SK-N-SH treated with all-trans-retinoic acid at 6 μM for 48 hours (cell line): Measurements from ENCODE around the gene SANBR.

Experiments used
- ATAC-seq: fragments of 200-7000 bp; cut with Tn5 transposase; 3 replicates; pipeline ENCODE4 v1.9.1; 2020; ENCODE audit warnings: mild to moderate bottlenecking, moderate library complexity
- ARNTL ChIP-seq: fragments of 450-650 bp; formaldehyde crosslinking; IDR thresholded peaks from 2 replicates; pipeline ENCODE4 v1.5.0; 2020; ENCODE audit warnings: low read depth, mild to moderate bottlenecking, moderate library complexity, borderline replicate concordance
- BACH2 ChIP-seq: fragments of 250-450 bp; sonication (Bioruptor Pico); IDR thresholded peaks from 2 replicates; pipeline ENCODE4 v1.9.0; 2021; ENCODE audit warnings: mild to moderate bottlenecking, borderline replicate concordance
- CREB5 ChIP-seq: fragments of 250-450 bp; sonication (Bioruptor Pico); IDR thresholded peaks from 2 replicates; pipeline ENCODE4 v1.5.1; 2020; ENCODE audit warnings: low read depth, mild to moderate bottlenecking, moderate library complexity
- CSDC2 ChIP-seq: fragments of 250-450 bp; sonication (Bioruptor Pico); IDR thresholded peaks from 2 replicates; pipeline ENCODE4 v1.5.0; 2020; ENCODE audit warnings: mild to moderate bottlenecking, moderate library complexity
- ESRRG ChIP-seq: fragments of 250-450 bp; sonication (Bioruptor Pico); IDR thresholded peaks from 2 replicates; pipeline ENCODE4 v1.6.1; 2021; ENCODE audit warnings: mild to moderate bottlenecking
- GLIS3 ChIP-seq: fragments of 250-450 bp; sonication (Bioruptor Pico); IDR thresholded peaks from 2 replicates; pipeline ENCODE4 v1.5.0; 2020; ENCODE audit warnings: mild to moderate bottlenecking, moderate library complexity
- ISL1 ChIP-seq: fragments of 250-450 bp; sonication (Bioruptor Pico); IDR thresholded peaks from 2 replicates; pipeline ENCODE4 v2.1.2; 2022; ENCODE audit warnings: mild to moderate bottlenecking, moderate library complexity
- OSR1 ChIP-seq: fragments of 250-450 bp; sonication (Bioruptor Pico); IDR thresholded peaks from 2 replicates; pipeline ENCODE4 v1.8.0; 2022; ENCODE audit warnings: moderate library complexity, mild to moderate bottlenecking, inconsistent platforms
- PATZ1 ChIP-seq: fragments of 250-450 bp; sonication (Bioruptor Pico); IDR thresholded peaks from 2 replicates; pipeline ENCODE4 v1.8.0; 2020; ENCODE audit warnings: mild to moderate bottlenecking, moderate library complexity, borderline replicate concordance
- PPARA ChIP-seq: fragments of 250-450 bp; sonication (Bioruptor Pico); IDR thresholded peaks from 2 replicates; pipeline ENCODE4 v1.5.0; 2020; ENCODE audit warnings: mild to moderate bottlenecking, borderline replicate concordance
- RARB ChIP-seq: fragments of 250-450 bp; sonication (Bioruptor Pico); IDR thresholded peaks from 2 replicates; pipeline ENCODE4 v1.8.0; 2021; ENCODE audit warnings: mild to moderate bottlenecking, moderate library complexity
- SNAI2 ChIP-seq: fragments of 250-450 bp; sonication (Bioruptor Pico); IDR thresholded peaks from 2 replicates; pipeline ENCODE4 v1.5.0; 2020; ENCODE audit warnings: mild to moderate bottlenecking, moderate library complexity
- TCF4 ChIP-seq: fragments of 250-450 bp; sonication (Bioruptor Pico); IDR thresholded peaks from 2 replicates; pipeline ENCODE4 v1.8.0; 2021; ENCODE audit warnings: mild to moderate bottlenecking, moderate library complexity, borderline replicate concordance
- TOX ChIP-seq: fragments of 250-450 bp; sonication (Bioruptor Pico); IDR thresholded peaks from 2 replicates; pipeline ENCODE4 v1.8.0; 2021; ENCODE audit warnings: mild to moderate bottlenecking, moderate library complexity, borderline replicate concordance
- ZC3H10 ChIP-seq: fragments of 250-450 bp; sonication (Bioruptor Pico); IDR thresholded peaks from 2 replicates; pipeline ENCODE4 v1.5.1; 2021; ENCODE audit warnings: mild to moderate bottlenecking, moderate library complexity
- ZFP30 ChIP-seq: fragments of 450-650 bp; formaldehyde crosslinking; IDR thresholded peaks from 2 replicates; pipeline ENCODE4 v1.5.0; 2022; ENCODE audit warnings: mild to moderate bottlenecking, moderate library complexity
- ZNF565 ChIP-seq: fragments of 450-650 bp; formaldehyde crosslinking; conservative IDR thresholded peaks from 2 replicates; pipeline ENCODE4 v1.5.0; 2020; ENCODE audit warnings: low read depth, mild to moderate bottlenecking, moderate library complexity
- ZNF70 ChIP-seq: fragments of 450-650 bp; formaldehyde crosslinking; IDR thresholded peaks from 2 replicates; pipeline ENCODE4 v1.5.0; 2020; ENCODE audit warnings: mild to moderate bottlenecking, moderate library complexity
- ZNF8 ChIP-seq: fragments of 450-650 bp; formaldehyde crosslinking; IDR thresholded peaks from 2 replicates; pipeline ENCODE4 v1.5.0; 2020; ENCODE audit warnings: mild to moderate bottlenecking, moderate library complexity
- TF ChIP-seq, protein P1 (sequence below): fragments of 250-450 bp; sonication (Bioruptor Pico); IDR thresholded peaks from 2 replicates; pipeline ENCODE4 v1.5.1; 2021; ENCODE audit warnings: mild to moderate bottlenecking, moderate library complexity
- TF ChIP-seq, protein P2 (sequence below): fragments of 250-450 bp; sonication (Bioruptor Pico); IDR thresholded peaks from 2 replicates; pipeline ENCODE4 v1.5.0; 2020; ENCODE audit warnings: mild to moderate bottlenecking, moderate library complexity
- TF ChIP-seq, protein P3 (sequence below): fragments of 250-450 bp; sonication (Bioruptor Pico); IDR thresholded peaks from 2 replicates; pipeline ENCODE4 v1.8.0; 2021; ENCODE audit warnings: low read depth, mild to moderate bottlenecking, moderate library complexity, borderline replicate concordance

Gene SANBR

DNA sequence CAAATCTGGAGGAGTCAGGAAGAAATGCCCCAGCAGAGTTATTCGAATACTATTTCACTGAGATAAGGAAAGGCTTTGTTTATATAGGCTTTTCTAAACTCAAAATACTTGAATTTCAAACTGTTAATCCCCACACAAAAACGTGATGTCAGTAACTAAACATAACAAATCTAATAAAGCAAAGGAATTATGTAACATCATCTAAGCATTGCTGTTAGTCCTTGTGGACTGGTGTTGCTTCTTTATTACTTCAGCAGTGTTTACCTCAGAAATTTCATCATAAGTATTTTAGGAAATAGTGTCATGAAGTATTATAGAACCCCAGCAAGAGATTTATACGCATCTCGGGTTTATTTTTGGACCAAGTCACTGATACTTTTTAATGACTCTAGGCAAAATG, 19.7 kb upstream of the SANBR start (continued):
- no peak for TF ChIP-seq TOX
- no peak for TF ChIP-seq ZNF565 (CRISPR knock-in tag)
- no peak for TF ChIP-seq ESRRG (CRISPR knock-in tag)
- TF ChIP-seq BACH2 (CRISPR knock-in tag), result no peak

DNA sequence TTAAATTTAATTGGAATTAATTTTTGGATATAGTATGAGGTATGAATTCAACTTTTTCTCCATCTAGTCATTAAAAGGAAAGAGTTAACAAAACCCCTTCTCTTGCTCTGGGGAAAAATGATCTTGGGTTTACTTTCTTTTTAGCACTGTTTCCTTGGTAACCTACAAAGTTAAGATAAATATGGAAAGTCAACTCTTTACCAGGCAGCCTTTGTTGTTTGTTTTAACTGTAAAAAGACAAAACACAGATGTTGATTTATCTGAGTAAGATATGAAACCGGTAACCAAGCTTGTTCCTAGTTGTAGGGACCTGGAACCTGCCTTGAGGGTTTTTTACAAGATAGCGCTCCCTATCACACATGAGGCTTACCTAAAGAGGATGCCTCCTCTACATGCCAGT, 10.1 kb upstream of the SANBR start:
- TF ChIP-seq ZNF70 (CRISPR knock-in tag) (no peak), ESRRG (CRISPR knock-in tag) (no peak), ARNTL (CRISPR knock-in tag) (no peak), SNAI2 (CRISPR knock-in tag) (no peak), CSDC2 (no peak), PATZ1 (CRISPR knock-in tag) (no peak), ZNF565 (CRISPR knock-in tag) (no peak), PPARA (CRISPR knock-in tag) (no peak), TCF4 (no peak), RARB (CRISPR knock-in tag) (no peak), OSR1 (no peak), ZNF8 (CRISPR knock-in tag) (no peak), BACH2 (CRISPR knock-in tag) (no peak)
- TF ChIP-seq, protein P1, sequence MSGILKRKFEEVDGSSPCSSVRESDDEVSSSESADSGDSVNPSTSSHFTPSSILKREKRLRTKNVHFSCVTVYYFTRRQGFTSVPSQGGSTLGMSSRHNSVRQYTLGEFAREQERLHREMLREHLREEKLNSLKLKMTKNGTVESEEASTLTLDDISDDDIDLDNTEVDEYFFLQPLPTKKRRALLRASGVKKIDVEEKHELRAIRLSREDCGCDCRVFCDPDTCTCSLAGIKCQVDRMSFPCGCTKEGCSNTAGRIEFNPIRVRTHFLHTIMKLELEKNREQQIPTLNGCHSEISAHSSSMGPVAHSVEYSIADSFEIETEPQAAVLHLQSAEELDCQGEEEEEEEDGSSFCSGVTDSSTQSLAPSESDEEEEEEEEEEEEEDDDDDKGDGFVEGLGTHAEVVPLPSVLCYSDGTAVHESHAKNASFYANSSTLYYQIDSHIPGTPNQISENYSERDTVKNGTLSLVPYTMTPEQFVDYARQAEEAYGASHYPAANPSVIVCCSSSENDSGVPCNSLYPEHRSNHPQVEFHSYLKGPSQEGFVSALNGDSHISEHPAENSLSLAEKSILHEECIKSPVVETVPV (CRISPR knock-in tag), result no peak
- no peak for ATAC-seq

- ATAC-seq, result no peak
- TF ChIP-seq BACH2 (CRISPR knock-in tag), result no peak
- no peak for TF ChIP-seq SNAI2 (CRISPR knock-in tag)
These were observed 8.1 kb upstream of the SANBR start for GRCh38 chr2:61057562-61057961.

- ATAC-seq, result no peak
- no peak for TF ChIP-seq ARNTL (CRISPR knock-in tag)
- TF ChIP-seq CREB5 (CRISPR knock-in tag), result no peak
- TF ChIP-seq TOX, result no peak
- TF ChIP-seq ZFP30, result no peak
- TF ChIP-seq PPARA (CRISPR knock-in tag), result no peak
- TF ChIP-seq ISL1 (CRISPR knock-in tag), result no peak
- no peak for TF ChIP-seq BACH2 (CRISPR knock-in tag)
- TF ChIP-seq ZNF565 (CRISPR knock-in tag), result no peak
- no peak for TF ChIP-seq ESRRG (CRISPR knock-in tag)
- TF ChIP-seq SNAI2 (CRISPR knock-in tag), result no peak
- no peak for TF ChIP-seq RARB (CRISPR knock-in tag)
- TF ChIP-seq, protein P2, sequence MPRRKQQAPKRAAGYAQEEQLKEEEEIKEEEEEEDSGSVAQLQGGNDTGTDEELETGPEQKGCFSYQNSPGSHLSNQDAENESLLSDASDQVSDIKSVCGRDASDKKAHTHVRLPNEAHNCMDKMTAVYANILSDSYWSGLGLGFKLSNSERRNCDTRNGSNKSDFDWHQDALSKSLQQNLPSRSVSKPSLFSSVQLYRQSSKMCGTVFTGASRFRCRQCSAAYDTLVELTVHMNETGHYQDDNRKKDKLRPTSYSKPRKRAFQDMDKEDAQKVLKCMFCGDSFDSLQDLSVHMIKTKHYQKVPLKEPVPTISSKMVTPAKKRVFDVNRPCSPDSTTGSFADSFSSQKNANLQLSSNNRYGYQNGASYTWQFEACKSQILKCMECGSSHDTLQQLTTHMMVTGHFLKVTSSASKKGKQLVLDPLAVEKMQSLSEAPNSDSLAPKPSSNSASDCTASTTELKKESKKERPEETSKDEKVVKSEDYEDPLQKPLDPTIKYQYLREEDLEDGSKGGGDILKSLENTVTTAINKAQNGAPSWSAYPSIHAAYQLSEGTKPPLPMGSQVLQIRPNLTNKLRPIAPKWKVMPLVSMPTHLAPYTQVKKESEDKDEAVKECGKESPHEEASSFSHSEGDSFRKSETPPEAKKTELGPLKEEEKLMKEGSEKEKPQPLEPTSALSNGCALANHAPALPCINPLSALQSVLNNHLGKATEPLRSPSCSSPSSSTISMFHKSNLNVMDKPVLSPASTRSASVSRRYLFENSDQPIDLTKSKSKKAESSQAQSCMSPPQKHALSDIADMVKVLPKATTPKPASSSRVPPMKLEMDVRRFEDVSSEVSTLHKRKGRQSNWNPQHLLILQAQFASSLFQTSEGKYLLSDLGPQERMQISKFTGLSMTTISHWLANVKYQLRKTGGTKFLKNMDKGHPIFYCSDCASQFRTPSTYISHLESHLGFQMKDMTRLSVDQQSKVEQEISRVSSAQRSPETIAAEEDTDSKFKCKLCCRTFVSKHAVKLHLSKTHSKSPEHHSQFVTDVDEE, result no peak
- TF ChIP-seq ZNF8 (CRISPR knock-in tag), result no peak
These were observed 6.3 kb upstream of the SANBR start for GRCh38 chr2:61059382-61059781.

GRCh38 chr2:61074100-61074499, 8.4 kb downstream of the SANBR start:
- ATAC-seq, result no peak
- TF ChIP-seq PATZ1 (CRISPR knock-in tag), result no peak
- TF ChIP-seq ISL1 (CRISPR knock-in tag), result no peak
- TF ChIP-seq, protein P1 (CRISPR knock-in tag), result no peak
- TF ChIP-seq TCF4, result no peak
- no peak for TF ChIP-seq RARB (CRISPR knock-in tag)
- TF ChIP-seq, protein P3, sequence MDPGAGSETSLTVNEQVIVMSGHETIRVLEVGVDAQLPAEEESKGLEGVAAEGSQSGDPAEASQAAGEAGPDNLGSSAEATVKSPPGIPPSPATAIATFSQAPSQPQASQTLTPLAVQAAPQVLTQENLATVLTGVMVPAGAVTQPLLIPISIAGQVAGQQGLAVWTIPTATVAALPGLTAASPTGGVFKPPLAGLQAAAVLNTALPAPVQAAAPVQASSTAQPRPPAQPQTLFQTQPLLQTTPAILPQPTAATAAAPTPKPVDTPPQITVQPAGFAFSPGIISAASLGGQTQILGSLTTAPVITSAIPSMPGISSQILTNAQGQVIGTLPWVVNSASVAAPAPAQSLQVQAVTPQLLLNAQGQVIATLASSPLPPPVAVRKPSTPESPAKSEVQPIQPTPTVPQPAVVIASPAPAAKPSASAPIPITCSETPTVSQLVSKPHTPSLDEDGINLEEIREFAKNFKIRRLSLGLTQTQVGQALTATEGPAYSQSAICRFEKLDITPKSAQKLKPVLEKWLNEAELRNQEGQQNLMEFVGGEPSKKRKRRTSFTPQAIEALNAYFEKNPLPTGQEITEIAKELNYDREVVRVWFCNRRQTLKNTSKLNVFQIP (CRISPR knock-in tag), result no peak
- TF ChIP-seq GLIS3 (CRISPR knock-in tag), result no peak
- no peak for TF ChIP-seq ZC3H10 (CRISPR knock-in tag)
- no peak for TF ChIP-seq ARNTL (CRISPR knock-in tag)
